ENCODE data around the gene PLCE1.

DNA sequence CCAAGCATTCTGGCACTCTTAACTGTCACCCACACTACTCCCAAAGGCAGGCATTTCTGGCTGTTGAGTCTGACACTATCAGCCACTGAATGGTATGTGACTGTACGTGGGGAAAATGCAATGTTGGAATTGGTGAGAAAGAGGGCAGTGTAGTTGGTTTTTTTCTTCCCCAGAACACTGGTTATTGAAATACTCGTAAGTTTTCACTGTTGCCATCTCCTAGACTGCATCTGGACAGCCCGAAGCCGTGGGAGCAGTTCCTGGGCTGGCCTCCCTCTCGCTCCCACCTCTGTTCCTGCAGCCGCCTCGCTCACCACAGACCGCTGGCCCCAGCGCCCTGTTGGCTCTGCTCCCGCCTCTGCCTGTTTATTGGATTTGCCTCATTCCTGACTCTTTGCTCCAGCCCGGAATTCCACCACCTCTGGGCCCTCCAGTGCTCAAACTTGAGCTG is 5.7 kb downstream of the PLCE1 start:
- TF ChIP-seq, protein P1, sequence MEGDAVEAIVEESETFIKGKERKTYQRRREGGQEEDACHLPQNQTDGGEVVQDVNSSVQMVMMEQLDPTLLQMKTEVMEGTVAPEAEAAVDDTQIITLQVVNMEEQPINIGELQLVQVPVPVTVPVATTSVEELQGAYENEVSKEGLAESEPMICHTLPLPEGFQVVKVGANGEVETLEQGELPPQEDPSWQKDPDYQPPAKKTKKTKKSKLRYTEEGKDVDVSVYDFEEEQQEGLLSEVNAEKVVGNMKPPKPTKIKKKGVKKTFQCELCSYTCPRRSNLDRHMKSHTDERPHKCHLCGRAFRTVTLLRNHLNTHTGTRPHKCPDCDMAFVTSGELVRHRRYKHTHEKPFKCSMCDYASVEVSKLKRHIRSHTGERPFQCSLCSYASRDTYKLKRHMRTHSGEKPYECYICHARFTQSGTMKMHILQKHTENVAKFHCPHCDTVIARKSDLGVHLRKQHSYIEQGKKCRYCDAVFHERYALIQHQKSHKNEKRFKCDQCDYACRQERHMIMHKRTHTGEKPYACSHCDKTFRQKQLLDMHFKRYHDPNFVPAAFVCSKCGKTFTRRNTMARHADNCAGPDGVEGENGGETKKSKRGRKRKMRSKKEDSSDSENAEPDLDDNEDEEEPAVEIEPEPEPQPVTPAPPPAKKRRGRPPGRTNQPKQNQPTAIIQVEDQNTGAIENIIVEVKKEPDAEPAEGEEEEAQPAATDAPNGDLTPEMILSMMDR (conservative IDR thresholded peaks at IDR 0.05; ENCODE audit: low read depth in 2 of 2) = no peak
- TF ChIP-seq, protein P2, sequence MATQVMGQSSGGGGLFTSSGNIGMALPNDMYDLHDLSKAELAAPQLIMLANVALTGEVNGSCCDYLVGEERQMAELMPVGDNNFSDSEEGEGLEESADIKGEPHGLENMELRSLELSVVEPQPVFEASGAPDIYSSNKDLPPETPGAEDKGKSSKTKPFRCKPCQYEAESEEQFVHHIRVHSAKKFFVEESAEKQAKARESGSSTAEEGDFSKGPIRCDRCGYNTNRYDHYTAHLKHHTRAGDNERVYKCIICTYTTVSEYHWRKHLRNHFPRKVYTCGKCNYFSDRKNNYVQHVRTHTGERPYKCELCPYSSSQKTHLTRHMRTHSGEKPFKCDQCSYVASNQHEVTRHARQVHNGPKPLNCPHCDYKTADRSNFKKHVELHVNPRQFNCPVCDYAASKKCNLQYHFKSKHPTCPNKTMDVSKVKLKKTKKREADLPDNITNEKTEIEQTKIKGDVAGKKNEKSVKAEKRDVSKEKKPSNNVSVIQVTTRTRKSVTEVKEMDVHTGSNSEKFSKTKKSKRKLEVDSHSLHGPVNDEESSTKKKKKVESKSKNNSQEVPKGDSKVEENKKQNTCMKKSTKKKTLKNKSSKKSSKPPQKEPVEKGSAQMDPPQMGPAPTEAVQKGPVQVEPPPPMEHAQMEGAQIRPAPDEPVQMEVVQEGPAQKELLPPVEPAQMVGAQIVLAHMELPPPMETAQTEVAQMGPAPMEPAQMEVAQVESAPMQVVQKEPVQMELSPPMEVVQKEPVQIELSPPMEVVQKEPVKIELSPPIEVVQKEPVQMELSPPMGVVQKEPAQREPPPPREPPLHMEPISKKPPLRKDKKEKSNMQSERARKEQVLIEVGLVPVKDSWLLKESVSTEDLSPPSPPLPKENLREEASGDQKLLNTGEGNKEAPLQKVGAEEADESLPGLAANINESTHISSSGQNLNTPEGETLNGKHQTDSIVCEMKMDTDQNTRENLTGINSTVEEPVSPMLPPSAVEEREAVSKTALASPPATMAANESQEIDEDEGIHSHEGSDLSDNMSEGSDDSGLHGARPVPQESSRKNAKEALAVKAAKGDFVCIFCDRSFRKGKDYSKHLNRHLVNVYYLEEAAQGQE (IDR thresholded peaks at IDR 0.05; ENCODE audit: unreplicated experiment) = no peak
- TF ChIP-seq POLR2AphosphoS5 (IDR thresholded peaks at IDR 0.05; ENCODE audit: low read depth) (no peak), EZH2phosphoT487 (IDR thresholded peaks at IDR 0.05; ENCODE audit: unreplicated experiment) (no peak)
